ENCODE data around the gene MARK2.

The MARK2 gene

GRCh38 chr11:63839508-63840355, 822 bp downstream of the MARK2 start:
- Mint-ChIP-seq H3K27ac (peak overlapping the region; percentile 97), H3K36me3 (ENCODE audit: low read depth) (peaks cover 15% of the 10 kb centered on the region), H3K4me3 (peak overlapping the region; percentile 90), H3K27me3 (no peaks in the 10 kb centered on the region), H3K9me3 (no peaks in the 10 kb centered on the region), H3K4me1 (ENCODE audit: low read depth) (peaks cover 60% of the 10 kb centered on the region)

- Mint-ChIP-seq H3K27me3 (no peaks in the 10 kb centered on the region), H3K9me3 (no peaks in the 10 kb centered on the region), H3K27ac (peak overlapping the region; percentile 97), H3K4me1 (ENCODE audit: low read depth) (peaks cover 68% of the 10 kb centered on the region), H3K4me3 (peak overlapping the region; percentile 90), H3K36me3 (ENCODE audit: low read depth) (peaks cover 17% of the 10 kb centered on the region)
Measured at GRCh38 chr11:63840356-63841060, 1.6 kb downstream of the MARK2 start.

GRCh38 chr11:63841554-63841953, 2.6 kb downstream of the MARK2 start:
- H3K4me1 Mint-ChIP-seq (ENCODE audit: low read depth), result peaks cover 75% of the 10 kb centered on the region
- no peaks in the 10 kb centered on the region for H3K27me3 Mint-ChIP-seq
- H3K4me3 Mint-ChIP-seq, result peak overlapping the region; percentile 90
- peaks cover 24% of the 10 kb centered on the region for H3K36me3 Mint-ChIP-seq (ENCODE audit: low read depth)
- peak overlapping the region; percentile 63 for H3K27ac Mint-ChIP-seq
- H3K9me3 Mint-ChIP-seq, result no peaks in the 10 kb centered on the region

- Mint-ChIP-seq H3K27me3 (no peaks in the 10 kb centered on the region), H3K9me3 (no peaks in the 10 kb centered on the region), H3K4me3 (no peak overlapping the region), H3K27ac (no peak overlapping the region), H3K36me3 (ENCODE audit: low read depth) (peaks cover 34% of the 10 kb centered on the region), H3K4me1 (ENCODE audit: low read depth) (peaks cover 76% of the 10 kb centered on the region)
Measured at GRCh38 chr11:63843041-63843440, 4.1 kb downstream of the MARK2 start.

GRCh38 chr11:63844836-63845235, 5.9 kb downstream of the MARK2 start:
- peaks cover 83% of the 10 kb centered on the region for H3K4me1 Mint-ChIP-seq (ENCODE audit: low read depth)
- no peak overlapping the region for H3K27ac Mint-ChIP-seq
- peaks cover 39% of the 10 kb centered on the region for H3K36me3 Mint-ChIP-seq (ENCODE audit: low read depth)
- H3K9me3 Mint-ChIP-seq, result no peaks in the 10 kb centered on the region
- H3K27me3 Mint-ChIP-seq, result no peaks in the 10 kb centered on the region
- H3K4me3 Mint-ChIP-seq, result no peak overlapping the region

- Mint-ChIP-seq H3K4me1 (ENCODE audit: low read depth) (peaks cover 84% of the 10 kb centered on the region), H3K27me3 (no peaks in the 10 kb centered on the region), H3K4me3 (no peak overlapping the region), H3K27ac (no peak overlapping the region), H3K36me3 (ENCODE audit: low read depth) (peaks cover 41% of the 10 kb centered on the region), H3K9me3 (no peaks in the 10 kb centered on the region)
Measured at GRCh38 chr11:63845303-63845702, 6.4 kb downstream of the MARK2 start.

- H3K9me3 Mint-ChIP-seq, result no peaks in the 10 kb centered on the region
- H3K27ac Mint-ChIP-seq, result no peak overlapping the region
- H3K4me3 Mint-ChIP-seq, result no peak overlapping the region
- H3K27me3 Mint-ChIP-seq, result no peaks in the 10 kb centered on the region
- H3K4me1 Mint-ChIP-seq (ENCODE audit: low read depth), result peaks cover 84% of the 10 kb centered on the region
- H3K36me3 Mint-ChIP-seq (ENCODE audit: low read depth), result peaks cover 43% of the 10 kb centered on the region
Measured at GRCh38 chr11:63845911-63846310, 7.0 kb downstream of the MARK2 start.

- no peaks in the 10 kb centered on the region for H3K9me3 Mint-ChIP-seq
- no peak overlapping the region for H3K4me3 Mint-ChIP-seq
- peaks cover 84% of the 10 kb centered on the region for H3K4me1 Mint-ChIP-seq (ENCODE audit: low read depth)
- no peaks in the 10 kb centered on the region for H3K27me3 Mint-ChIP-seq
- H3K27ac Mint-ChIP-seq, result no peak overlapping the region
- peaks cover 47% of the 10 kb centered on the region for H3K36me3 Mint-ChIP-seq (ENCODE audit: low read depth)
Measured at GRCh38 chr11:63846897-63847296, 8.0 kb downstream of the MARK2 start.

GRCh38 chr11:63847363-63847762, 8.5 kb downstream of the MARK2 start:
- no peaks in the 10 kb centered on the region for H3K27me3 Mint-ChIP-seq
- H3K36me3 Mint-ChIP-seq (ENCODE audit: low read depth), result peaks cover 47% of the 10 kb centered on the region
- no peak overlapping the region for H3K4me3 Mint-ChIP-seq
- H3K27ac Mint-ChIP-seq, result no peak overlapping the region
- H3K9me3 Mint-ChIP-seq, result no peaks in the 10 kb centered on the region
- peaks cover 84% of the 10 kb centered on the region for H3K4me1 Mint-ChIP-seq (ENCODE audit: low read depth)

GRCh38 chr11:63849691-63850090, 10.8 kb downstream of the MARK2 start:
- H3K4me1 Mint-ChIP-seq (ENCODE audit: low read depth), result peaks cover 78% of the 10 kb centered on the region
- no peak overlapping the region for H3K27ac Mint-ChIP-seq
- no peaks in the 10 kb centered on the region for H3K27me3 Mint-ChIP-seq
- no peak overlapping the region for H3K4me3 Mint-ChIP-seq
- peaks cover 59% of the 10 kb centered on the region for H3K36me3 Mint-ChIP-seq (ENCODE audit: low read depth)
- H3K9me3 Mint-ChIP-seq, result no peaks in the 10 kb centered on the region

- no peaks in the 10 kb centered on the region for H3K9me3 Mint-ChIP-seq
- no peaks in the 10 kb centered on the region for H3K27me3 Mint-ChIP-seq
- peak overlapping the region; percentile 94 for H3K27ac Mint-ChIP-seq
- peaks cover 60% of the 10 kb centered on the region for H3K36me3 Mint-ChIP-seq (ENCODE audit: low read depth)
- H3K4me3 Mint-ChIP-seq, result peak overlapping the region; percentile 78
- H3K4me1 Mint-ChIP-seq (ENCODE audit: low read depth), result peaks cover 76% of the 10 kb centered on the region
Measured at GRCh38 chr11:63850920-63851319, 12.0 kb downstream of the MARK2 start.

- Mint-ChIP-seq H3K9me3 (no peaks in the 10 kb centered on the region), H3K27ac (peak overlapping the region; percentile 94), H3K4me3 (peak overlapping the region; percentile 78), H3K27me3 (no peaks in the 10 kb centered on the region), H3K36me3 (ENCODE audit: low read depth) (peaks cover 58% of the 10 kb centered on the region), H3K4me1 (ENCODE audit: low read depth) (peaks cover 78% of the 10 kb centered on the region)
Measured at GRCh38 chr11:63851364-63851763, 12.5 kb downstream of the MARK2 start.

GRCh38 chr11:63853476-63853875, 14.6 kb downstream of the MARK2 start:
- Mint-ChIP-seq H3K9me3 (no peaks in the 10 kb centered on the region), H3K4me1 (ENCODE audit: low read depth) (peaks cover 72% of the 10 kb centered on the region), H3K27me3 (no peaks in the 10 kb centered on the region), H3K27ac (no peak overlapping the region), H3K36me3 (ENCODE audit: low read depth) (peaks cover 45% of the 10 kb centered on the region), H3K4me3 (no peak overlapping the region)

- no peak overlapping the region for H3K27ac Mint-ChIP-seq
- H3K4me1 Mint-ChIP-seq (ENCODE audit: low read depth), result peaks cover 67% of the 10 kb centered on the region
- no peaks in the 10 kb centered on the region for H3K27me3 Mint-ChIP-seq
- peaks cover 48% of the 10 kb centered on the region for H3K36me3 Mint-ChIP-seq (ENCODE audit: low read depth)
- no peaks in the 10 kb centered on the region for H3K9me3 Mint-ChIP-seq
- no peak overlapping the region for H3K4me3 Mint-ChIP-seq
Measured at GRCh38 chr11:63854696-63855095, 15.8 kb downstream of the MARK2 start.

GRCh38 chr11:63855975-63856374, 17.1 kb downstream of the MARK2 start:
- Mint-ChIP-seq H3K4me3 (no peak overlapping the region), H3K27me3 (no peaks in the 10 kb centered on the region), H3K36me3 (ENCODE audit: low read depth) (peaks cover 45% of the 10 kb centered on the region), H3K27ac (no peak overlapping the region), H3K9me3 (no peaks in the 10 kb centered on the region), H3K4me1 (ENCODE audit: low read depth) (peaks cover 58% of the 10 kb centered on the region)
